ENCODE results near the gene HIVEP3.
"Not testable (repeated sequence)": the region's sequence is repeated elsewhere in the genome, so short reads cannot be mapped to it uniquely, and the experiment has no call there.

The HIVEP3 gene

GRCh38 chr1:41705798-41706197 is 212.9 kb downstream of the HIVEP3 start:
- DNase-seq = no peak

DNA sequence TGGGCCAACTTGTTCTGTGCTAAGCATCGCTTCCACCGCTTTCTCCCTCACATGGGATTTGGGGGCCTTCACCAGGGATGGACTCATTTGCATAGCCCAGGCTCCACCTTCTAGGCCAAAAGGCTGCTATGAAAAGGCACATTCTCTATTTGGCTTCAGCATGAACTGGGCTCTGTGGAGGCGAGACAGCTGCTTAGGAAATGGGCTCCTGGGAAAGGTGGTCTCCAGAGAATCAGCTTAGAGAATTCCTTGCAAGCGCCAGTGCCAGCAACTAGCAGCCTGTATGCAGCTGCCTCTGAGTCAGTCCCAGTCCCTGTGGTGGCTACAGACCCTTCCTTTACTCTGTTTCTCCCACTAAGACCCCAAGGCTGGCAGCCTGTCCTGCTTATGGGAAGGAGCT is 214.5 kb downstream of the HIVEP3 start:
- no peak for DNase-seq

DNA sequence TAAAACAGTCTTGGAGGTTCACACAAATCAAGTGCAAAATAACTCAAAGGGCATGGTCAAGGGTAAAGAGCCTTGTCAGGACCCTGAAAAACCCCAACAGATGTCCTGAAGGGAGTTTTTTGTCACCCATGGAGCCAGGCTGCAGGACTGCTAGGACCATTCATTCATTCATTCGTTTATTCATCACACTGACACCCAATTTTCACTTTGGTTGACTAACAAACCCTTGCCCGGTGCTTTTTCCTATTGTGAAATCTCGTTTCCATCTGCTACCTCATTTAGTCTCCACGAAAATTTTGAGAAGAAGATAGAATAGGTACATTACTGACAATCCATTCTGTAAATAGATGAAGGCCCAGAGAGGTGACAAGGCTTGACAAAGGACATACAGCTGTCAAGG is 216.0 kb downstream of the HIVEP3 start:
- no peak for DNase-seq

DNA sequence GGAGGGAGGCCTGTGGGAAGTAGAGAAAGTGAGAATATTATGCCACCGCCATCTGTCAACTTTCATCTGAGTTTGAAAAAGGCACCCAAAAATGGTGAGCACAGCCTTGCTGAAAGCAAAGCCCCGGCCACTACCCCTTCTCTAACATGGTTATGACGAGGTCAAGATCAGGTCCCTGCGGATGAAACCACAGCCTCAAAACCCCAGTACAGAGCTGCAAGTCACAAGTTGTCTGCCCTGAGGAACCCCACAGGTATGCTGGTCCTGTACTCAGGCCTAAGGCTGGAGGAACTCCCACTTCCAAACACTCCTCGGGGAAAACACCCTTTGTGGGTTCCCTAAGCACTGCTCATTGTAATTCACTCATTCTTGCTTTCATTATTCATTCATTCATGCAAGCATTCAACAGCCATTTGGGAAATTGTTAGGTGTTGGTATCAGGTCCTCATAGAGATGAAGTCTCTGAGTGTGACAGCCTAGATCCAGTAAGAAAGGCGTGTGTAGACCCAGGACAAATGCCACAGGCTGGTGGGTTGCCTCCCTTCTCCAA is 217.7 kb downstream of the HIVEP3 start:
- DNase-seq = no peak

- no peak for DNase-seq
Observed at GRCh38 chr1:41700581-41700980, 218.1 kb downstream of the HIVEP3 start.

GRCh38 chr1:41699861-41700248 is 218.9 kb downstream of the HIVEP3 start:
- DNase-seq = no peak

DNA sequence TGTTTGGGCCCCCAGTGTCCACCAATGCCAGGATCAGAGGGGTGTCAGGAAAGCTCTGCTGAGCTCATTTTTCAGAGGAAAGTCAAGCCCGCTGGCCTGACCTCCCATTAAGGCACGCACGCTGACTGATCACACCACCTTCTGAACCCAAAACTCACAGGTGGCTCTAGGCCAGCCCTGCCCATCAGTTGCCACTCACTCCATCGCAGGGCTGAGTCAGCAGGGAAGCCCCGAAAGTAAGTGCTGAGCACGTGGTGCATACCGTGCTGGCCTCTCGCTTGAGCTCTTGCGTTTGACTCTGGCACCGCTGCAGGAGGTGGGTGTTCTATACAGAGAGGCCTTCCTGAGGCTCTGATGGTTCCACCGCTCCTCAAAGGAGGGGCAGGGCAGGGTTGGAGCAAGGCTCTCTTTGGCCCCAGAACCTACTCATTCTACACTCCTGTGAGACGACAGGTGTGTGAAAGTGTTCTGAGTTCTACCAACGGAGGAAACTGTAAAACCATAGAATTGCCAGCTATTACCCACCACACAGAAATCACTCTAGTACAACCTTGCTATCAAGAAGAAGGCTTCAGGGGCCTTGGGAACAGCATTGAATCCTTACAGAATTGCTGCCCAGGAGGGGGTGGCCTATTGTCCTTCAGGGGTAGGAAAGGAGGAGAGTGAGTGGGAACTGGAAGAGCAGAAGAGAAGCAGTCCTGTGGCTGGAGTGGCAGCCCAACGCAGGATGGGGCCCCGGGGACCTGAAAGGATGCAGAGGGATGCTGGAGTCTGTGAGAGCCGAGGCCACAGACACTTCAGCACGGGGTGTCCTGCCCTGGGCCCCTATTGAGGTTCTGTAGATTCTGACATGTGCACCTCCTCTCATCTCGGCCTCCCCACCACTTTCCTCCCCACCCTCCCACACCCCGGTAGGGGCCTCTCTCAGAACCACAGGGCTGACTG is 219.5 kb downstream of the HIVEP3 start:
- DNase-seq = no peak

- no peak for DNase-seq
Observed at GRCh38 chr1:41696381-41696780, 222.3 kb downstream of the HIVEP3 start.

DNA sequence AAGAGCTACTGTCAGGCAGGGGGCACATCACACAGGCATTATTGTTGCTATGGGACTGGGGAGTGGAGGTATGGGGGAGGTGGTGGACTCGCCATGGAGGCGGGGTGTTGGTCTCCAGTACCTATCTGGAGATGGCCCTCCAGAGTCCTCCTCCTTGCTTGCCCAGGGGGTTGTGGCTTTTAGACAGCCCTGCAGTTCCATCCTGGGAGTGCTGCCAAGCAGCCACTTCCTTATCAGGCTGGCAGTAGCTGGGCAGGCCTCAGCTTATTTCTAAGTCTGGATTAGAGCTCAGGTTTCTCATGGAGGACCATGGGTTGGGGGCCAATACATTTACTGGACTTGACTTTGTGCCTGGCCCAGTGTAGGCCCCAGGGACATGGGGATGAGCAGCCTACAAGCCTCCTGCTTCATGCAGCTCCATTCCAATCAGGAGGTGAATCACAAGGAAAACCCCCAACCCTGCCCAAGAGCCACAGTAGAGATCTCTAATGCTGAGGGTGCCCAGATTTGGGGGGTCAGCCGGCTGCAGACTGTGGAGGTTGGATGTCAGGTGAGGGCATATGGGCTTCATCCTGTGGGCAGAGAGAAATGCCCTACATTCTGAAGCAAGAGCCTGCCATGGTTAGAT is 223.5 kb downstream of the HIVEP3 start:
- DNase-seq = no peak

DNA sequence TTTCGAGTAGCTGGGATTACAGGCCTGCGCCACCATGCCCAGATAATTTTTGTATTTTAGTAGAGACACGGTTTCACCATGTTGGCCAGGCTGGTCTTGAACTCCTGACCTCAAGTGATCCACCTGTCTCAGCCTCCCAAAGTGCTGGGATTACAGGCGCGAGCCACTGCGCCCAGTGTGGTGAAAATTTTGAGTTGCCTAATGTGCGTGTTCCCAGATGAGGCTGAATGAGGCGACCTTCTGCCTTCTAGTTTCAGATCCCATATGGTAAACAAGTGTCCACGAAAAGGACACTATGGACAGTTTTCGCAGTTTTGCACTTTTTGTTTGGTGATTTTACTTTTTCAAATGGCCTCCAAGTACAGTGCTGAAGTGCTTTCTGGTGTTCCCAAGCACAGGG is 226.8 kb downstream of the HIVEP3 start:
- DNase-seq = not testable (repeated sequence)

- no peak for DNase-seq
Observed at GRCh38 chr1:41691424-41691823, 227.3 kb downstream of the HIVEP3 start.

DNA sequence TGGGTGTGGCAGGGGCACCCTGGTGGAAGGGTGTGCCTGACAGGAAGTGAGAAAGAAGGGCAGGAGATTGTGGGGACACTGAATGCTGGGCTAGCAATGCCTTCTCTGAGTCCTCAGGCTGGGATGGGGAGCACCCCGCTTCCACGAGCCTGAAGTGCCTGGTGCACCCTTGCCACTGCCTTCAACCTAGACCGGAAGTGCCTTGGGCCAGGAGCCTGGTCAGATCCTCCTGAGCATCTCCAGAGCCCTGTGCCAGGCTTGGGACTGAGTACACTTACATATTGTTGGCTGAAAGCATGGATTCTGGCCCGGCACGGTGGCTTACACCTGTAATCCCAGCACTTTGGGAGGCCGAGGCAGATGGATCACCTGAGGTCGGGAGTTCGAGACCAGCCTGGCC is 228.4 kb downstream of the HIVEP3 start:
- no peak for DNase-seq

- no peak for DNase-seq
Observed at GRCh38 chr1:41689558-41689981, 229.2 kb downstream of the HIVEP3 start.

GRCh38 chr1:41689139-41689538 is 229.6 kb downstream of the HIVEP3 start:
- no peak for DNase-seq

- no peak for DNase-seq
Observed at GRCh38 chr1:41687007-41687406, 231.7 kb downstream of the HIVEP3 start.

DNA sequence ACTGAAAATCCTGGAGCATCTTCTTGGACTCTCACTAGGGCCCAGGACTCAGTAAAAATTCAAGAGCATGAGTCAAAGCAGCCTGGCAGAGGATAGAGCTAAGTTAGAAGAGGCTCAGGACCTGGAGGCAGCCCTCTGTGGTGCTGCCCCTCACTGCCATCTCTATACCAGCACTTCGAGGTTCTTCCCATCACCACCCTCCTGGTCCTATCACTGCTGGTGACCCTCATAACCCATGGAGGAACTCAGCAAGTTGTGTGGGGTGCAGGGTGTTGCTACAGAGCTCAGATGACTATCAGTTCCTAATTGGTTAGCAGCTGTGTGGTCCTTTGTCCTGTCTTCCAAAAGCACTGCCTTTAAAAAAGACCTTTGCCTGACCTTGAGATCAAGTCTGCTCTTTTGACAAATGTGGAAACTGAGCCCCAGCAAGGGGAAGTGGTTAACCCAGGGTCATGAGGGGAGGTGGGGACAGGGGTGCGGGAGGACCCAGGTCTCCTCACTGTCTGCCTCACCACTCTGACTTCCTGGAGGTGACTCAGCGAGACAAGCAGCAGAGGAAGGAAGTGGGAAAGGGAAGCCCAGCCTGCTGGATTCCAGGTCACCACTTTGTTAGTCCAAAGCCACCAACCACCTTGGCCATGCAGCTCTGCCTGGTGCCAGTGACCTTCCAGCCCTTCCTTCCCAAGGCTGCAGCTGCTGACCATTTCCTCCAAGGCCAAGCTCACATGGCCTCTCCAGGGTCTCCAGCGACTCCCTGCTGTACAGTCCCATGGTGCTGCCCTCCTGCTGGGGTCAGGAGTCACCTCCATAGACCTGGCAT is 234.8 kb downstream of the HIVEP3 start:
- peak; percentile 68 for DNase-seq

GRCh38 chr1:41682845-41683625 is 235.7 kb downstream of the HIVEP3 start:
- DNase-seq = peak; percentile 73

DNA sequence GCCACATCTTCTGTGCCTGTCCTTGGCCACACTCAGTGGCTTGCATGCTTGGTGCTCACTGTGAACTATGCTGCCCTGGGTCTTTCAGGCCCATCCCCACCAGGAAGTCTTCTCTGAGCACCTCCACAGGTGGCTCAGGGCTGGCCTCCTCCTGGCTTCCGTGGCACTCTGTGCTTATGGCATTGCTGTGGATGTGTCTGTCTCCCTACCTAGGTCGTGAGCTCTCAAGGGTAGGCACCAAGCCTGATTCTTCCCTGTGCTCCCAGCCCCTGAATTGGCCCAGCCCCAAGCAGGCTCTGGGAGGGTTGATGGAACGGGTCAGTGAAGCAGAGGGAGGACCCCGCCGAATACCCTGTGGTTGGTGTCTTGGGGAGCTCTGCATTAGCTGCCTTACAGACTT is 236.6 kb downstream of the HIVEP3 start:
- DNase-seq = no peak

GRCh38 chr1:41681331-41682098 is 237.2 kb downstream of the HIVEP3 start:
- DNase-seq = peak; percentile 83

DNA sequence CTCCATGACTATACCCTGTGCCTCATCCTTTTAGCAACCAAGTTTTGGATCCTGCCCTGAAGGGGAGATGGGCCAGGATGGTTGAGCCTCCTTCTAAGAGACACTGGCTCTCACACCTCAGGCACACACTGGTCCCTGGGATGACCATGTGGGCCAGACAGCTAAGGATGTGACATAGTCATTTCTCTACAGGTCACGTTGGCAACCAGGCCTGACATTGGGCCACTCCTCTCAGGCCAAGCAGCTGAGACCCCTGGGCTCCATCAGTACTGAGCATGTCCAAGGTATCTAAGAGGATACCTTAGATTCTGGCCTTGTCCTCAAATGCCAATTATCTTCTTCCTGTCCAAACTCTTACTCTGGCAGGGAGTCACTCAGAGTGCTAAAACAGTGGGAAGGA is 238.7 kb downstream of the HIVEP3 start:
- no peak for DNase-seq

GRCh38 chr1:41679531-41679930 is 239.2 kb downstream of the HIVEP3 start:
- no peak for DNase-seq

All from fibroblast of skin of back (primary cell).